Measurements from ENCODE around the gene ODAD3.

DNA sequence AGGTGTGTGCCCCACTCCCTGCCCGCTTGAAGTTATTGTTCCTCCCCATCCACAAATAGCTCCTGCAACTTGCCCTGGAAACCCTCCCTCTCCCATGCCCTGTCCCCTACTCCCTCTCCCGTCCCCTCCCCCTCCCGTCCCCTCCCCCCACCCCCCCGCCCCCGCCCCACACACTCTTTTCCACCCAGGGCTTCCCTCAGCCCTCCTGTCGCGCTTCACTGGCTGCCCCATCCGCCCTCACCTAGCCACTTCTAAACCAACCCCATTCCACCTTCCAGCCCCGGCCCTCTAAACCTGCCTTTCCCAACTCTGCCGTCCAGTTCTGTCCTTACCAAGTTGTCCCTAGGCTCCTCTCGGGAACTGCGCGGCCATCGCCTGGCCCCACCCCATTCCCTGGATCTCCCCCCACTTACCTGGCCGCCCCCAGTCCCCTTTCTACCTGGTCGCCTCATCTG, 16.8 kb downstream of the ODAD3 start:
- no peak for TF ChIP-seq FOXP2 (optimal IDR thresholded peaks at IDR 0.05; ENCODE audit: control extremely low read depth, extremely low read length, insufficient read depth)
- no peak for TF ChIP-seq EZH2 (IDR thresholded peaks at IDR 0.05)
